RKO (cell line): ENCODE measurements around the gene CUBN.
A peak's percentile ranks its signal among the peaks of the same experiment; 100 is the strongest.

Experiments used
- DNase-seq: peaks from one replicate; pipeline ENCODE4 v3.0.0-alpha.2; 2016; ENCODE audit warnings: low spot score

The CUBN gene

GRCh38 chr10:17067376-17068264 is 62.0 kb downstream of the CUBN start:
- no peak for DNase-seq

- DNase-seq, result no peak
Measured at GRCh38 chr10:17066807-17067206, 62.8 kb downstream of the CUBN start.

DNA sequence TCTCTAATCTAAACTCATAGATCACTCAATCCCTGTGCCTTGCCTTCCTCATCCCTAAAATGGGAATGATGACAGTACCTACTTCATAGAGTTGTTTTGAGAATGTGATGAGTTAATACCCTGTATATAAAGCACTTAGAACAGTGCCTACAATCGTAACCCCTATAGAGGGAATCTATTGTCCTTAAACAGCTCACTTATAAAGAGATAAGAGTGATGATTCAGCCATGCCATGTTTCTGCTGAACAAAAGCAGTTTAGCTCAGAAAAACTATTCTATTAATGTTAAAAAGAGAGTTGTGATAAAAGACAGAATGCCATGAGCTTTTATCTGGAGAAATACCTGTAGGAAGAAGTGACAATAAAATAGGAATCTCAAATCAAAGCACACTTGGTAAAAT is 63.6 kb downstream of the CUBN start:
- DNase-seq, result peak; percentile 51

- no peak for DNase-seq
Measured at GRCh38 chr10:17065273-17065672, 64.3 kb downstream of the CUBN start.

DNA sequence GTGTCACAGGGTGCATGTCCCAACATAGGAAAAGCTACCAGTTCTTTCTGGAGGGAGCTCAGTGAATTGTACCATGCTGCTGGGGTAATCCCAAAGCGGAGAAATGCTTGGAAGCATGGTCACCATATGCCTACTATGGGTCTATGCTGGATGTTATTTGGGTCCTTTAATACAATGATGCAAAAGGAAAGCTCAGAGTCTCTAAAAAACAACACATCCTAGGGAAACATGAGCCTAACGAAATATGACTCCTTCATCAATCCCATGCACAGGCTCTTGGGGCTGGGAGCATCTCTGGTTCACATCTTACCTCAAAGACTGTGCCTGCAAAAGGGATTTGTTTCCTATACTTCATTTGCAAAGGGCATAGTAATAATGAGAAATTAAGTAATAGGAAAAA is 65.2 kb downstream of the CUBN start:
- no peak for DNase-seq

GRCh38 chr10:17062955-17063484 is 66.6 kb downstream of the CUBN start:
- DNase-seq, result peak; percentile 100

GRCh38 chr10:17062493-17062892 is 67.1 kb downstream of the CUBN start:
- peak; percentile 94 for DNase-seq

- DNase-seq, result peak; percentile 87
Measured at GRCh38 chr10:17062009-17062408, 67.6 kb downstream of the CUBN start.

GRCh38 chr10:17061418-17061817 is 68.2 kb downstream of the CUBN start:
- DNase-seq, result peak; percentile 45

- no peak for DNase-seq
Measured at GRCh38 chr10:17060289-17060688, 69.3 kb downstream of the CUBN start.

DNA sequence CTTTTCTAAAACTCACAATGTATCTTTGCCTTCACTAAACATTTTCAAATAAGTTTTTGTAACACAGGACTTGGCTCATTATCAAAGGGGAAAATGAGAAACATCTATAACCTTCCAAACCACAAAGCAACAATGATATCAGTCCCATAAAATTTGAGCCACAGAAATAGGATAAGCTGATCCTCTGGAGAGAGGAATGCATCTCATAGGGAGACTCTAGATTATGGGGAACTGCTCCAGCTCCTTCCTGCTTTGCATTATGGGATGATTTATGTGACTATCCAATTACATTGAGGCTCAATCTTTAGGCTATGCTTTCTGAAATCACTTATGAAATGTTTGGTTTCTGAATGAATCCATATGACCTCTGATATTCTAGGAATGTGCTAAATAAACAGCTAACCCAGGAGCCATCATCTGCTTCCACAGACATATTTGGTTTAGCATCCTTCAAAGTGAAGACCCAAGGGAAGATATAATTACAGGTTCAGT is 70.4 kb downstream of the CUBN start:
- no peak for DNase-seq

DNA sequence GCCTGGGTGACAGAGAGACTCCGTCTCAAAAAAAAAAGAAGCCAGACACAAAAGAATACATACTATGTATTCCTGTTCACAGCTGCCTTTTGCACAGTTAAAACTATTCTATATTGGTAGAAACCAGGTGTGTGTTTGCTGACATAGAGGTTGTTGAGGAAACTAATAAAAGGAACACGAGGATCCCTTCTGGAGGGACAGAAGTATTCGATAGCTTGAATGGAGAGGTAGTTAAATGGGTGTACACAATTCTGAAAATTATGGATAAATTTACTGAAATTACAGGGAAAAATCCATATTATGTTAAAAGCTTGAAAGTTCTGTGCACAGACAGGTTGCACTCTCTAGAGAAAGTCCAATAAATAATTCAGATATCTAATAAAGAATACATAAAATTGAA is 71.5 kb downstream of the CUBN start:
- no peak for DNase-seq

GRCh38 chr10:17056781-17057428 is 72.7 kb downstream of the CUBN start:
- no peak for DNase-seq

DNA sequence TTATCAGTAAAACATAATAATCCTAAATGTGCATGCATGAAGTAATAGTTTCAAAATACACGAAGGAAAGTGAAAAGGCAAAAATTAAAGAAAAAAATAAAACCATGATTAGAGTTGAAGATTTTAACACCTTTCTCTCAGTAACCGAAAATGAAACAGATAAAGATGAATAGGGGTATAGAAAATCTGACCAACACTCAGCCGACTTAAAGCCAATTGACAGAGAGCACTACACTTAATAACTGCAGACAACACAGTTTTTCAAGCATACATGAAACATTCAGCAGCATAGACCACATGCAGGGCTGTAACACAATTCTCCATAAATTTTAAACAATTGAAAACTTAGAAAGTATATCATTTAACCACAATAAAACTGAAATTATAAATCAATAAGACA is 76.1 kb downstream of the CUBN start:
- no peak for DNase-seq

GRCh38 chr10:17053061-17053460 is 76.5 kb downstream of the CUBN start:
- DNase-seq, result no peak

DNA sequence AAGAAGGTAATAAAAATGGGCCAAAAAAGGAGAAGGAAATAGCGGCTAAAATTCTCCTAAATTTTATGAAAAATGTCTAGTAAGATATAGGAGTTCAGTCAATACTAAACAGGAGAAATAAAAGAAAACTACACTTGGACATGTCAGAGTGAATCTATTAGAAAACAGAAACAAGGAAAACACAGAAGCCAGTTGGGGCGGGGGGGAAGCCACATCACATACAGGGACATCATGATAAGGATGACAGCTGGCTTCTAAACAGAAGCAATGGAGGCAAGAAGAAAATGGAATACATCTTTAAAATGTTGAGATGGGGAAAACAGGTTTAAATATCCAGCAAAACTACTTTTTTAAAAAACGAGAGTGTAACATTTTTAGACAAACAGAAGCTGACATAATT is 77.8 kb downstream of the CUBN start:
- DNase-seq, result no peak

GRCh38 chr10:17049195-17049594 is 80.4 kb downstream of the CUBN start:
- no peak for DNase-seq

DNA sequence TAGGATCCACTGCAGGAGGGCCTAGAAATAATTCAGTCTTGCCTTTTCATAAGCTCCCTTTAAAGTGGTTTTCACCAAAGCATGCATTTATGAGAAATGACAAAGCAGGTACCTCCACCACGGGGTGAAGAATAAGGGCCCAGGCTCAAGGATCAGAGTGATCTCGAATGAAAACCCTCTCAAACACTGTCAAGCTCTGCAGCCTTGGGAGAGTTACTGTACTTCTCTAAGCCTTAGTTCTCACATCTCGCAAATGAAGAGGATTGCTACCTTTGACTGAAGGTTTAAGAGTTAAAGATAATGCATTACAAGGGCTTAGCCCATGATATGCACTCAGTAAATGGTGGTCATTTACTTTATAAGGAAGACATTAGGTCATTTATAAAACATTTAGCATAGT is 81.7 kb downstream of the CUBN start:
- no peak for DNase-seq

- DNase-seq, result no peak
Measured at GRCh38 chr10:17046989-17047388, 82.6 kb downstream of the CUBN start.

DNA sequence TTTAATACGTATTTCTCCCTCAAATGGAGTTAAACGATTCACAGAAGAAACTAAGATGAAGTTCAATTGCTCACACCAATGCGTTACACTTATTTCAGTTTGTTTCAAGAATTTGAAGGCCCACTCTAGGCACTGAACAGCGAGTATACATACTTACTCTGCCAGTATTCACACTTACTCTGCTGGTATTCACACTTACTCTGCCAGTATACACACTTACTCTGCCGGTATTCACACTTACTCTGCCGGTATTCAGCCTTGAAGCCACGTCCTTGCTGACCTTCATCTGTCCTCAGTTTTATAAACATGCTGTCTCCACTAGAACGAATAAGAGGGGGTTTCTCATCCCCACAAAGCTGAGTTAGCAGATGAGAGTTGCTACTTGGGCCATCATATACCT is 86.0 kb downstream of the CUBN start:
- no peak for DNase-seq

DNA sequence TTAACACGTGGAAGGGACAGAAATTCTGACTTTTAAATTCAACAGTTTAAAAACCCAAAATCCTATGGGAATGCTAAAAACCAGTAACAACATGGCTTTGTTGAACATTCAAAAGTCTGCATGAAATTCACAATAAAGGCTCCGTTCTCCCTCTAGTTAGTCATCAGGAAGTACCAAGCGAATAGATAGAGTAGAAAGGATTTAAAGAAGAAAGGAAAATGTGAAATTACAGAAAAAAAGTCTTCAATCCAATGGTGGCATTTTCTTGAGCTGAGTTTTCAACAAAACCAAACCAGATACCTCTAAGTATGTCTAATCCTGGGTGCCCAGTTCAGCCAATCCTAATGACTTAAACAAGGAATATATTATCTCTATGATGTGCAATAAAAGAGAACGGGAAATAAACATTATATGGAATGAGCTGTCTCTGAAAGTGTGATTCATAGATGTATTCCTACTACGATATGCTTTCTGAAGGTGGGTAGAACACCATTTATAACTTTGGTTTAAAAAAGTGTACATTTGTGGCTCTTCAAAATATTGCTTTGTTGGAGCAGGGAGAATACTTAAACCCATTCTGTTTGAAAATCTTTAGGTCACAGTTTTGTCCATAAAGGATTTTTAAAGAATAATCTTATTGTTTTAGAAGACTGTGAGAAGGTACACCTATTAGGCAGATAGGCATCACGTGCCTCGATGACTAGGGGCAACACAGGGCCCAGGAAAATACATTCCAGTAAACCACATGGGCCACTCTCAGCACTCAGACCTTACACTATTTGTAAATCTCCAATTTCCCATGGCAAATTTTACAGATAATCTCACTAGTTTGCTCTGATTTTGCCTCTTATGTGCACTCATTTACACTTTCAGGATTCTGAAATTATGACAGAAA is 87.7 kb downstream of the CUBN start:
- DNase-seq, result no peak

GRCh38 chr10:17038627-17039026 is 91.0 kb downstream of the CUBN start:
- no peak for DNase-seq
